Coronary artery (tissue), 2 donors: Measurements from ENCODE around the gene SLC34A3.

ENCODE experiments used
- DNase-seq: peaks from one replicate; pipeline ENCODE4 v3.0.0-alpha.2; 2017; ENCODE audit warnings: low spot score
- H3K27ac ChIP-seq, 2 donors: fragments of 200-600 bp; sonication (generic); one replicate each; pipeline ENCODE4 v1.5.1; 2016 to 2019
- H3K4me3 ChIP-seq: fragments of 200-600 bp; sonication (generic); 2 replicates; pipeline ENCODE4 v1.5.1; 2016; ENCODE audit warnings: mild to moderate bottlenecking, moderate library complexity
- TF ChIP-seq, protein P1 (sequence below): fragments of 200-600 bp; sonication (generic); IDR thresholded peaks from one replicate; pipeline ENCODE4 v1.5.1; 2019; ENCODE audit warnings: antibody characterized with exemption

The SLC34A3 gene

DNA sequence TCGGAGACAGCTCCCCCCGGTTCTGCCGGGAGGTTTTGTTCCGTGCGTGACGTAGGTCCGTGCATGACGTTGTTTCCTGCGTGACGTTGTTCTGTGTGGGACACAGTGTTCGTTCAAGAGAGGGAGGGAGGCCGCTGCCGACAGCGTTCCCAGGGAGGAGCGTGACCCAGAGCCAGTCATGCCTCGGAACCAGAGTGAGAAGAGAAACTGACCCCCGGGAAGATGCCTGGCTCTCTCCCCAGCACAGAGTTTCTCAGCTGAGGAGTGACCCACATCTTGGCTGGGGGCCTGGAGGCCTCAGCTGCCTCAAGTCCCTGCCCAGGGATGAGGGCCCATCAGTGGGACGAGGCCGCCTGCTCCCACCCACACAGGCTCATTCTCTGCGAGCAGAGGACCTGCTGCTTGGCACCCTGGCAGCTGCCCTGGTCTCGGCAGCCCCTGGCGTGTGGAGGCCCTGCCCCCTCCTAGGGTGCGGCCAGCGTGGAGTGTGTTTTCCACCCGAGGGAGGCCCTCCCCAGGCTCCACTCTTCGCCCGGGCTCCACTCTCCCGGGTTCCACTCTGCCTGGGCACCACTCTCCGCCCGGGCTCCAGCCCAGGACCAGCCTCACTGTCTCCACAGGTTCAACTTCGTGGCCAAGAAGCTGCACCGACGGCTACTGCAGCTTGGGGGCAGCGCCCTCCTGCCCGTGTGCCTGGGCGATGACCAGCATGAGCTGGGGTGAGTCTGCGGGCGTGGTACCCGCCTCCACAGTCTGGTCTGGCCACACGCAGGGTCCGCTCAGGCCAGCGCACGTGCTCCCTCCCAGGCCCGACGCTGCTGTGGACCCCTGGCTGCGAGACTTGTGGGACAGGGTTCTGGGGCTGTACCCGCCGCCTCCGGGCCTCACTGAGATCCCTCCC lies 17.3 kb upstream of the SLC34A3 start:
- no peak overlapping the region for H3K27ac ChIP-seq
- TF ChIP-seq, protein P1, sequence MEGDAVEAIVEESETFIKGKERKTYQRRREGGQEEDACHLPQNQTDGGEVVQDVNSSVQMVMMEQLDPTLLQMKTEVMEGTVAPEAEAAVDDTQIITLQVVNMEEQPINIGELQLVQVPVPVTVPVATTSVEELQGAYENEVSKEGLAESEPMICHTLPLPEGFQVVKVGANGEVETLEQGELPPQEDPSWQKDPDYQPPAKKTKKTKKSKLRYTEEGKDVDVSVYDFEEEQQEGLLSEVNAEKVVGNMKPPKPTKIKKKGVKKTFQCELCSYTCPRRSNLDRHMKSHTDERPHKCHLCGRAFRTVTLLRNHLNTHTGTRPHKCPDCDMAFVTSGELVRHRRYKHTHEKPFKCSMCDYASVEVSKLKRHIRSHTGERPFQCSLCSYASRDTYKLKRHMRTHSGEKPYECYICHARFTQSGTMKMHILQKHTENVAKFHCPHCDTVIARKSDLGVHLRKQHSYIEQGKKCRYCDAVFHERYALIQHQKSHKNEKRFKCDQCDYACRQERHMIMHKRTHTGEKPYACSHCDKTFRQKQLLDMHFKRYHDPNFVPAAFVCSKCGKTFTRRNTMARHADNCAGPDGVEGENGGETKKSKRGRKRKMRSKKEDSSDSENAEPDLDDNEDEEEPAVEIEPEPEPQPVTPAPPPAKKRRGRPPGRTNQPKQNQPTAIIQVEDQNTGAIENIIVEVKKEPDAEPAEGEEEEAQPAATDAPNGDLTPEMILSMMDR, result no peak
- H3K4me3 ChIP-seq, result no peak overlapping the region
- no peak for DNase-seq

DNA sequence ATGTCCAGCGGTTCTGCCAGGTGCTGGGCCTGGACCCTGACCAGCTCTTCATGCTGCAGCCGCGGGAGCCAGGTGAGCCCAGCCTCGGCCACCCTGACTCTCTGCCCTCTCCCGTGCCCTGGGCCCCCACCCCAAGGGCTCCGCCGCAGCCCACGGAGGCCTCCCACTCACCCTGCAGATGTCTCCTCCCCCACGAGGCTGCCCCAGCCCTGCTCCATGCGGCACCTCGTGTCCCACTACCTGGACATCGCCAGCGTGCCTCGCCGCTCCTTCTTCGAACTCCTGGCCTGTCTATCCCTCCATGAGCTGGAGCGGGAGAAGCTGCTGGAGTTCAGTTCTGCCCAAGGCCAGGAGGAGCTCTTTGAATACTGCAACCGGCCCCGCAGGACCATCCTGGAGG lies 16.1 kb upstream of the SLC34A3 start:
- Histone ChIP-seq H3K27ac (no peak overlapping the region), H3K4me3 (no peak overlapping the region)
- TF ChIP-seq, protein P1, result no peak
- DNase-seq, result no peak

DNA sequence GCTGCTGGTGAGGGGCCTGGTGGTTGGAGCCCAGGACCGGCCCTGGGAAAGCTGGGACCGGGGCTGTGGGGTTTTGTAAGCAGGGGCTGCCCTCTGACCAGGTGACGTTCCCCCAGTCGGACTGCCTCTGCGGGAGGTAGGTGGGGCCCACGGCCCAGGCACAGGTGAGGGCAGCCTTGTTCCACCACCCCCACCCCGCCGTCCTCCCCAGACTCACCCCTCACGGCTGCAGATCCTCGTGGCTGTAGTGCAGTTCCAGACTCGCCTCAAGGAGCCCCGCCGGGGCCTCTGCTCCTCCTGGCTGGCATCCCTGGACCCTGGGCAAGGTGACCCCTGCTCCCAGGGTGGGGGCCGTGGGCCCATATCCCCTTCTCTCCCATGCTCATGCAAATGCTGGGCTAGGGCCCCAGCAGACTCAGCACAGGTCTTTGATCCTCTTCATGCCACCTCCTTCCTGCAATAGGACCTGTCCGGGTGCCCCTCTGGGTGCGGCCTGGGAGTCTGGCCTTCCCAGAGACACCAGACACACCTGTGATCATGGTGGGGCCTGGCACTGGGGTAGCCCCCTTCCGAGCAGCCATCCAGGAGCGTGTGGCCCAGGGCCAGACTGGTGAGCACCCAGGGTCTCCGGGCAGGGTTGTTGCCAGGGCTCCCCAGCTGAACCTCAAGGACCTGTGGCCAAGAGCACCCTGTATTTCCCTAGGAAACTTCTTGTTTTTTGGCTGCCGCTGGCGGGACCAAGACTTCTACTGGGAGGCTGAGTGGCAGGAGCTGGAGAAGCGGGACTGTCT lies 15.3 kb upstream of the SLC34A3 start:
- TF ChIP-seq, protein P1, result no peak
- no peak overlapping the region for H3K4me3 ChIP-seq
- no peak for DNase-seq
- H3K27ac ChIP-seq, result no peak overlapping the region

DNA sequence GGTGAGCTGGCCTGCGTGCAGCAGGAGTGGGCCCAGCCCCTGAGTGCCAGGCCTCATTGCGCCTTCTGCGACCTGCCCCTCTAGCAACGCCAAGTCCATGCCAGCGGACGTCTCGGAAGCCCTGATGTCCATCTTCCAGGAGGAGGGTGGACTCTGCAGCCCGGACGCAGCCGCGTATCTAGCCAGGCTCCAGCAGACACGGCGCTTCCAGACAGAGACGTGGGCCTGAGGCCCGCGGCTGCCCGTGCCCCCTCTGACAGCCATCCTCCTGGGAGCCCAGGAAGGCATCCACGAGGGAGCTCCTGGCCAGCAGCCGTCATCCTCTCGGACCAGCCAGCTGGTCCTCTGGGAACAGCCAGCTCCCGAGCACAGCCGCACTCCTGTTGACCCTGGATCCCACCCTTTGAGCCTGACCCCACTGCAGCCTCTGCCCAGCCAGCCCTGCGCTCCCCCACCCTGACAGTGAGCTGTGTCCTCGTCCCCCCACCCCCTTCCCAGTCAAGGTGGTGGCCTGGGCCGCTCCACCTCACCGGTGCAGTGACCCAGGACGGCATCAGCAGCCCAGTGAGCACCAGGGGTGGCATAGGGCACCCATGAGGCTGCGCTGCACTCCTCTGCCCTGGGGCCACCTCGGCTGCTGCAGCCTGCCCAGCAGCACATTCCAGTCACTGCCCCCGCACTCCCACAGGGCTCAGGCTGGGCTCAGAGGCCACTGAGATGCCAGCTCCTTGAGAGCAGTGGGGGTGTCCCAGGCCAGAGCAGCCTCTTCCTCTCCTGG lies 14.3 kb upstream of the SLC34A3 start:
- no peak overlapping the region for H3K4me3 ChIP-seq
- DNase-seq, result no peak
- TF ChIP-seq, protein P1, result no peak
- H3K27ac ChIP-seq, result peak overlapping the region in 1 of 2 donors; percentile 38

DNA sequence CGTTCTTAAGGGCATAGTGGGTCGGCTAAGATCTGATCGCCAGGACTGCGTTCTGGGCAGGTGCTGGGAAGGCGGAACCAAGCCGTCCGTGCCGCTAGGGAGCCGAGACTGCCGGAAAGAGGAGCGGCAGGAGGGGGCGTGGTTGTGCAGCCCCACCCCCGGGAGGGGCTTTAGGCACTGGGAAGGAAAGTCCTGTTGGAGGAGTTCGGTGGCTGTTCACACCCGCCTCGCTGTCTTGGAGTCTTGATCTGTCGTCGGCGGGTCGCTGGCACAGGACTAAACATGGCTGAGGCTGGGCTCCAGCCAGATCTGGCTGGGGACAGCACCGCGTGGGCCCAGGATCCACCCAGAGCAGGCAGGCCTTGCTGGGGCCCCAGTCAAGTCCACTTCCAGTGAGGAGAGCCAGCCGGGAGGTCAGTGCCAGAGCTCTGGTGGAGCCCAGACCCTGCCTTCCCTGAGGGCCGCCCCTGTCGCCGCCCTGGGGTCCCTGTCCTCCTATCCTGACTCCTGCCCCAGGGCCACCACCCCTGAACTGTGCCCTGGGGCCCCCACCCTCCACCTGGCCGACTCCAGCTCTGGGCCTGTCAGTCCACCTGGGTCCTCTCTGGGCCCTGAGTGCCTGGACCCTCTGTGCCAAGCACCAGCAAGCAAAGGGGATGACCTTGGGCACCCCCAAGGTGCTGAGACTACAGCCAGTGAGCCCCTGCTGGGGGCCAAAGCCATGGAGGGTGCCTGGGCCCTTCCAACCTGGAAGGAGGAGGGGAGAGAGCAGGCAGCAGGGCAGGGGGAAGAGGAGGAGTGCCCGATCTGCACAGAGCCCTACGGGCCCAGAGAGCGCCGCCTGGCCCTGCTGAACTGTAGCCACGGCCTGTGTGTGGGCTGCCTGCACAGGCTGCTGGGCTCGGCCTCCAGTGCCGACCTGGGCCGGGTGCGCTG lies 13.2 kb upstream of the SLC34A3 start:
- TF ChIP-seq, protein P1, result no peak
- no peak for DNase-seq
- Histone ChIP-seq H3K27ac (peak overlapping the region in 1 of 2 donors; percentile 38), H3K4me3 (peak overlapping the region; percentile 50)

DNA sequence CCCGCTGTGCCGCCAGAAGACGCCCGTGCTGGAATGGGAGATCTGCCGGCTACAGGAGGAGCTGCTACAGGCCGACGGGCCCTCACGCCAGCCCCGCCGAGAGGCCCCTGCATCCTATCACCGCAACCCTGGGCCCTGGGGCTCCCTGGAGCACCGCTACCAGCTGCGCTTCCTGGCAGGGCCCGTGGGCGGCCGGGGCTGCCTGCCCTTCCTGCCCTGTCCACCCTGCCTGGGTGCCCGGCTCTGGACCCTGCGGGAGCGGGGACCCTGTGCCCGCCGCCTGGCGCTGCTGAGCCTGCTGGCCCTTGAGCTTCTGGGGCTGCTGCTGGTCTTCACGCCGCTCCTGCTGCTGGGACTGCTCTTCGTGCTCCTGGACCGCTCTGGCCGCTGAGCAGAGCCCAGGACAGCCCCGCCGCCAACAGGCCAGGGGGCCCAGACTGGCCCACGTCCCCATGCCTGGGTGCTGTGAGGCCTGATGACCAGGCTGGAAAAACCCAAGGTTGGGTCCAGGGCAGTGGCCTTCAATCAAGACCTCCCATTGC lies 12.4 kb upstream of the SLC34A3 start:
- no peak overlapping the region for H3K27ac ChIP-seq
- DNase-seq, result no peak
- TF ChIP-seq, protein P1, result no peak
- no peak overlapping the region for H3K4me3 ChIP-seq
